Heart left ventricle (tissue), 16 donors: ENCODE measurements around the gene PDE6B. TPM values are rescaled to one million over a fixed set of nuclear protein-coding genes. Genes with fewer than 3 reads are reported as not detected.

Source experiments
- ATAC-seq, 4 donors: fragments of 200-7000 bp; cut with Tn5 transposase; one replicate each; pipeline ENCODE4 v1.9.1; 2020 to 2022; ENCODE audit warnings: moderate library complexity in 4 of 4, mild to moderate bottlenecking in 3 of 4, moderate number of reproducible peaks in 1 of 4
- DNase-seq, 5 donors: peaks; one replicate each; pipeline ENCODE4 v3.0.0-alpha.2; 2020
- H3K27ac ChIP-seq, 12 donors: fragments of 200-600 bp; sonication (generic) in 4 of 12; one replicate each; pipeline versions ENCODE4 v1.5.0 to v1.8.0; 2016 to 2022; ENCODE audit warnings: mild to moderate bottlenecking in 2 of 12
- H3K27me3 ChIP-seq, 9 donors: fragments of 200-600 bp; sonication (generic) in 2 of 9; one replicate each; pipeline versions ENCODE4 v1.5.1 to v1.8.0; 2016 to 2022; ENCODE audit warnings: mild to moderate bottlenecking in 3 of 9
- H3K36me3 ChIP-seq, 9 donors: fragments of 200-600 bp; sonication (generic) in 2 of 9; one replicate each; pipeline versions ENCODE4 v1.5.0 to v1.8.0; 2018 to 2022; ENCODE audit warnings: mild to moderate bottlenecking in 2 of 9
- H3K4me1 ChIP-seq, 12 donors: fragments of 200-600 bp; sonication (generic) in 4 of 12; one replicate each; pipeline versions ENCODE4 v1.5.0 to v1.8.0; 2016 to 2022; ENCODE audit warnings: mild to moderate bottlenecking in 3 of 12
- H3K4me3 ChIP-seq, 12 donors: fragments of 200-600 bp; sonication (generic) in 4 of 12; one replicate each; pipeline versions ENCODE4 v1.5.0 to v1.8.0; 2017 to 2022; ENCODE audit warnings: mild to moderate bottlenecking in 9 of 12, moderate library complexity in 4 of 12
- H3K9me3 ChIP-seq, 12 donors: fragments of 200-600 bp; sonication (generic) in 4 of 12; one replicate each; pipeline versions ENCODE4 v1.5.0 to v1.8.0; 2016 to 2022; ENCODE audit warnings: mild to moderate bottlenecking in 1 of 12
- POLR2A ChIP-seq, 2 donors: fragments of 450-650 bp; IDR thresholded peaks; one replicate each; pipeline ENCODE4 v1.6.1; 2017; ENCODE audit warnings: antibody characterized with exemption in 2 of 2, mild to moderate bottlenecking in 2 of 2, moderate library complexity in 2 of 2
- WGBS, 4 donors: extraction: QIAGEN DNeasy Blood & Tissue Kit in 2 of 4; methylation state at CpG; one replicate each; pipeline versions ENCODE4 v1.1.5 to v1.1.7; 2013 to 2018; 5-methylcytosine and 5-hydroxymethylcytosine counted together
- intact Hi-C, 10 donors: fragments of 100-400 bp; cut with DNase I; formaldehyde crosslinking; loops; one replicate each; pipeline versions ENCODE4 v1.11.1 to v1.14.2; 2022
- polyA plus RNA-seq, 2 donors: library from polyadenylated mRNA; stranded (reverse); fragments of 200-250 nt; gene quantifications; one replicate each; pipeline ENCODE4 v1.2.3, GENCODE V29; 2013
- total RNA-seq, 9 donors: library from RNA; depleted of rRNA in 2 of 9; stranded (reverse); fragments of >200 nt in 2 of 9; fragmentation: NEBNext Ultra II Directional in 3 of 9; extraction: Animal tissue kit (Norgen Biotek cat#: 25700) in 3 of 9; gene quantifications; one replicate each; pipeline versions ENCODE4 v1.1.0 to v1.2.4, GENCODE V29; 2016 to 2023
- TF ChIP-seq, protein P1 (sequence below), 12 donors: fragments of 200-600 bp; sonication (generic) in 4 of 12; IDR thresholded peaks; one replicate each; pipeline versions ENCODE4 v1.5.0 to v1.8.0; 2018 to 2022; ENCODE audit warnings: antibody characterized with exemption in 12 of 12, mild to moderate bottlenecking in 5 of 12
- donor health status: ischemic (EF 13 %, LVEDD 7.1; RV severe dilation, severe dysfunction).
- donor health status: healthy with polysubstance abuse.
- donor health status: DM: no; HTN: yes; CAD: no.
- donor health status: DM: no; HTN: no; CAD: no.
- donor health status: ischemic (EF 25% LVEDD 6.9; RV normal size, moderate dysfunction).
- donor health status: ischemic (EF 25% LVEDD 5.7; RV mildly dilated, moderate dysfunction).
- donor health status: healthy.
- donor health status: DM: yes; HTN: yes; CAD: no.
- donor health status: ischemic (EF 35%, LVEDD 5.7; RV mildly dilated, moderate dysfunction).
- donor health status: nonischemic (EF 11% LVEDD 7.7; RV severe dilation, severe dysfunction).
- donor health status: DM: yes; HTN: yes; CAD: no.
- donor health status: PGD.
- donor health status: ischemic (EF 29% LVEDD 5.4; RV normal size, mild dysfunction).
- donor health status: nonischemic (EF 23%, LVEDD 6.1; RV moderate dilation, normal function).

Gene PDE6B
- total and polyA plus RNA-seq, 11 donors: 0.61 to 8.4 (median 3.5) TPM

DNA sequence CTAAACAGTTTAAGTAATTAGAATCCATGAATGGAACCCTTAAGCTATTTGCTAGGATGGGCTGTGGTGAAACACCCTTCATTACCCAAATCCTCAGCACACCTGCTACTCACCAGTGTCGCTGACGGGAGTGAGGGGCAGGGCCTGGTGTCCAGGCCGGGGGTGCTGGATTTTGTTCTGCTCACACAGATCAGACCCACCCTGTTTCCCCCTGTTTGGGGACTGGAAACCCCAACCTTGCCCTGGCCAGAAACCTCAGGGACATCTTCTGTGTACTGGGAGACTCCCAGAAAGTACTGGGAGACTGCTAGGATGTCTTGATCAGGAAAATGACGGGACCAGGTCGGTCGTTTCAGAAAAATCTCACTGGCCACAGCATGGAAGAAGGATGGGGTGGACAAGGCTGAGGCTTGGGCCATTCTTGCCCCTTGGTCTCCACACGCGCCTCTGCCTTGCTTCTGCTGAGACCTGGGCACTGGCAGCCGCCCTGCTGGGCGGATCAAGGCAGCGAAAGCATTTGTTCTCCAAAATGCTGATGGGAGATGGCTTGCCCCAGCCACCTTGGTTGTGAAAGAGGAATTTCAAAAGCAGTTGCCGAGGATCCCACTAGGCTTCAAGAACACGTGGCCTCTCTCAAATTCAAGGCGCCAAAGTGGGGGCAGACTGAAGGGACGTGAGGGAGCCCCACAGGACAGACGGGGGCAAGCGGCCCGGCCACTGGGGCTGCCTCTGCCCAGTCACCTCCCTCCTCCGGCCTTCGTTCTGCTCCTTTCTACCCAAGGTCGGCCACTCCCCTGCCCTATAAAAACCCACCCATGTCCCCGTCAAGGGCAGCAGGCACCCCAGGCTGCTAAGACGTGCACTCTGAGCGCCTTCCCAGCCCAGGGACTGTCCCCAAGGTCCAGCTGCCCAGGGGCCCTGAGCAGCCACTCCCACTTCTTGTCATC is 23.5 kb upstream of the PDE6B start:
- WGBS, 4 donors: 79 to 85% (median 82%) methylated on average over 24 of the region's 24 CpGs

DNA sequence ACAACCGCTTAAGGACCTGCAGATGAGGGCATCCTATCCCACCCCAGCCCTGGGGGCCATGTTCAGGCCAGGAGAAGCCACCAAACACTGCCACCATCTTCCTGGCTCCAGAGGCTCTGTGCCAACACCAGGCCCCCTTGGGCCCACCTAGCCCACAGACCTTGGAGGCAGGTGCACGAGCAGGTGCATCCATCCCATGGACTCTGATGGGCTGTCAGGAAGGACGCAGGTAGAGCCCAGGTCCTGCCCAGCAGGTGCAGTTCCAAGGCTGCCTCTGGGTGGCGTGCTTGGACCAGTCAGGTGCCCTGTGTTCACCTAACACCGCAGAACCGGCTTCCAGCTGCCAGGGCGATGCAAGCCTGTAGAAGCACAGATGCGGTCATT is 22.8 kb upstream of the PDE6B start:
- no peak for DNase-seq

More for the DNA sequence above, 23.5 kb upstream of the PDE6B start:
- ATAC-seq: peak in 1 of 4 donors; percentile 31
- no peaks in the 10 kb centered on the region for H3K36me3 ChIP-seq
- intact Hi-C loops: no loop called here
- no peak for TF ChIP-seq POLR2A (IDR thresholded peaks at IDR 0.05)
- TF ChIP-seq, protein P1, sequence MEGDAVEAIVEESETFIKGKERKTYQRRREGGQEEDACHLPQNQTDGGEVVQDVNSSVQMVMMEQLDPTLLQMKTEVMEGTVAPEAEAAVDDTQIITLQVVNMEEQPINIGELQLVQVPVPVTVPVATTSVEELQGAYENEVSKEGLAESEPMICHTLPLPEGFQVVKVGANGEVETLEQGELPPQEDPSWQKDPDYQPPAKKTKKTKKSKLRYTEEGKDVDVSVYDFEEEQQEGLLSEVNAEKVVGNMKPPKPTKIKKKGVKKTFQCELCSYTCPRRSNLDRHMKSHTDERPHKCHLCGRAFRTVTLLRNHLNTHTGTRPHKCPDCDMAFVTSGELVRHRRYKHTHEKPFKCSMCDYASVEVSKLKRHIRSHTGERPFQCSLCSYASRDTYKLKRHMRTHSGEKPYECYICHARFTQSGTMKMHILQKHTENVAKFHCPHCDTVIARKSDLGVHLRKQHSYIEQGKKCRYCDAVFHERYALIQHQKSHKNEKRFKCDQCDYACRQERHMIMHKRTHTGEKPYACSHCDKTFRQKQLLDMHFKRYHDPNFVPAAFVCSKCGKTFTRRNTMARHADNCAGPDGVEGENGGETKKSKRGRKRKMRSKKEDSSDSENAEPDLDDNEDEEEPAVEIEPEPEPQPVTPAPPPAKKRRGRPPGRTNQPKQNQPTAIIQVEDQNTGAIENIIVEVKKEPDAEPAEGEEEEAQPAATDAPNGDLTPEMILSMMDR (IDR thresholded peaks at IDR 0.05): no peak
- no peak overlapping the region for H3K27ac ChIP-seq
- H3K9me3 ChIP-seq: no peaks in the 10 kb centered on the region
- H3K4me1 ChIP-seq: no peaks in the 10 kb centered on the region
- no peak overlapping the region for H3K4me3 ChIP-seq
- DNase-seq: no peak
- H3K27me3 ChIP-seq: peaks cover 0 to 52% (median 6%) of the 10 kb centered on the region in 9 donors

DNA sequence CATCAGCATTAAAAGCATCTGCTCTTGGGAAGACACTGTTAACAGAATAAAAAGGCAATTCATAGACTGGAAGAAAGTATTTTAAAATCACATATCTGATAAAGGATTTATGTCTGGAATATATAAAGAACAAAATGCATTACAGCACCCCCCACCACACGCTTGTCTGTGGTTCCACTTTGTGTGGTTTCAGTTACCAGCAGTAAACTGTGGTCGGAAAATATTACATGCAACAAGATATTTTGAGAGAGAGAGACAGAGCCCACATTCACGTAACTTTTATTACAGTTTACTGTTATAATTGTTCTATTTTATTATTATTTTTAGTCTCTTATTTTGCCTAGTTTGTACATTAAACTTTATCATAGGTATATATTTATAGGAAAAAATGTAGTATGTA is 21.2 kb upstream of the PDE6B start:
- no peak overlapping the region for H3K27ac ChIP-seq
- no peak overlapping the region for H3K4me3 ChIP-seq
- peaks cover 0 to 1% (median 0%) of the 10 kb centered on the region in 12 donors for H3K9me3 ChIP-seq
- WGBS, 4 donors: 70 to 82% (median 77%) methylated on average over 3 of the region's 3 CpGs
- no peaks in the 10 kb centered on the region for H3K36me3 ChIP-seq
- H3K27me3 ChIP-seq: peaks cover 0 to 44% (median 6%) of the 10 kb centered on the region in 9 donors
- DNase-seq (no peak), ATAC-seq (no peak)
- TF ChIP-seq POLR2A (IDR thresholded peaks at IDR 0.05): no peak
- TF ChIP-seq, protein P1 (IDR thresholded peaks at IDR 0.05): no peak
- no peaks in the 10 kb centered on the region for H3K4me1 ChIP-seq
- intact Hi-C loops: no loop called here

More for the DNA sequence above, 22.8 kb upstream of the PDE6B start:
- Histone ChIP-seq H3K4me1 (no peaks in the 10 kb centered on the region), H3K36me3 (no peaks in the 10 kb centered on the region), H3K4me3 (no peak overlapping the region), H3K9me3 (no peaks in the 10 kb centered on the region), H3K27ac (no peak overlapping the region), H3K27me3 (peaks cover 0 to 51% (median 6%) of the 10 kb centered on the region in 9 donors)
- intact Hi-C loops: no loop called here
- 17 to 29% (median 20%) methylated on average over 6 to 8 of the region's 8 CpGs for WGBS, 4 donors
- no peak for TF ChIP-seq POLR2A (IDR thresholded peaks at IDR 0.05)
- TF ChIP-seq, protein P1 (IDR thresholded peaks at IDR 0.05): peak in 5 of 12 donors; percentile 11 to 27 (median 17)
- ATAC-seq: peak in 1 of 4 donors; percentile 34

DNA sequence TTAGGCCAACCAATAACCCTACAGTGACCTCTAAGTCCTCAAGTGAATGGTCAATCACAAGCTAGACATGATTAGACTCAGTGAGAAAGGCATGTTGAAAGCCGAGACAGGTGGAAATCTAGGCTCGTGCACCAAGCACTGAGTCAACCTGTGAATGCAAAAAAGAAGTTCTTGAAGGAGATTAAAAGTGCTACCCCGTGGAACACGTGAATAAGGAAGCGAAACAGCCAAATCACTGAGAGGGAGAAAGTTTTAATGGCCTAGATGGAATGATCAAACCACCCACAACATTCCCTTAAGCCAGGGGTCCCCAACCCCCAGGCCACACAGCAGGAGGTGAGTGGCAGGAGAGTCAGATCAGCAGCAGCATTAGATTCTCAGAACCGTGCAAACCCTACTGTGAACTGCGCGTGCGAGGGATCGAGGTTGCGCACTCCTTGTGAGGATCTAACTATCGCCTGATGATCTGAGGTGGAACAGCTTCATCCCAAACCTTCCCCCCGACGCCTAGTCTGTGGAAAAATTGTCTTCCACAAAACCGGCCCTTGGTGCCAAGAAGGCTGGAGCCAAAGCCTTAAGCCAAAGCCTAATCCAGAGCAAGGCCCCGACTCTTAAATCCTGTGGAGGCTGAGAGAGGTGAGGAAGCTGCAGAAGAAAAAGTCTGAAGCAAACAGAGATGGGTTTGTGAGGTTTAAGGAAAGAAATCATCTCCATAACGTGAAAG is 19.5 kb upstream of the PDE6B start:
- no peak for ATAC-seq
- Histone ChIP-seq H3K4me1 (no peaks in the 10 kb centered on the region), H3K4me3 (no peak overlapping the region), H3K9me3 (peaks cover 0 to 4% (median 0%) of the 10 kb centered on the region in 12 donors), H3K27me3 (peaks cover 0 to 41% (median 6%) of the 10 kb centered on the region in 9 donors), H3K27ac (no peak overlapping the region), H3K36me3 (no peaks in the 10 kb centered on the region)
- intact Hi-C loops: no loop called here
- DNase-seq: no peak
- 82 to 86% (median 83%) methylated on average over 17 of the region's 17 CpGs for WGBS, 4 donors
- TF ChIP-seq, protein P1 (IDR thresholded peaks at IDR 0.05): no peak
- no peak for TF ChIP-seq POLR2A (IDR thresholded peaks at IDR 0.05)
